Calu3 (cell line): ENCODE results near the gene CTNNBL1. TPM values are rescaled to one million over a fixed set of nuclear protein-coding genes. Genes with fewer than 3 reads are reported as not detected.

Experiments
- BruUV-seq: library from RNA; stranded (reverse); fragments of 400-500 nt; replicated peaks from 2 replicates; lab custom pipeline; 2021; lab: Mats Ljungman, UMichigan
- CTCF ChIA-PET: fragments of 300-600 bp; sonication (Branson Sonifier 250); formaldehyde crosslinking; loops from one replicate; lab custom pipeline; 2022; ENCODE audit warnings: antibody characterized with exemption; lab: Charles Lee
- DNase-seq: peaks from one replicate; pipeline ENCODE4 v3.0.0; 2022
- H3K27ac Mint-ChIP-seq: one replicate; pipeline ENCODE4 v1.8.0; 2022; ENCODE audit warnings: mixed read lengths; ENCODE audit not compliant: unreplicated experiment
- H3K27me3 Mint-ChIP-seq: one replicate; pipeline ENCODE4 v1.8.0; 2022; ENCODE audit warnings: mixed read lengths; ENCODE audit not compliant: unreplicated experiment
- H3K36me3 Mint-ChIP-seq: one replicate; pipeline ENCODE4 v1.8.0; 2022; ENCODE audit warnings: mild to moderate bottlenecking, moderate library complexity, mixed read lengths; ENCODE audit not compliant: insufficient read depth, unreplicated experiment
- H3K4me1 Mint-ChIP-seq: one replicate; pipeline ENCODE4 v1.8.0; 2022; ENCODE audit warnings: mild to moderate bottlenecking, low read depth, mixed read lengths; ENCODE audit not compliant: unreplicated experiment
- H3K4me3 Mint-ChIP-seq: one replicate; pipeline ENCODE4 v1.8.0; 2022; ENCODE audit warnings: mild to moderate bottlenecking, low read depth, moderate library complexity, mixed read lengths; ENCODE audit not compliant: unreplicated experiment
- H3K9me3 Mint-ChIP-seq: one replicate; pipeline ENCODE4 v1.8.0; 2022; ENCODE audit warnings: low read depth, mixed read lengths; ENCODE audit not compliant: unreplicated experiment
- intact Hi-C: fragments of 100-400 bp; cut with micrococcal nuclease; formaldehyde crosslinking; loops from one replicate; pipeline ENCODE4 v1.10.0; 2022; ENCODE audit not compliant: unreplicated experiment
- total RNA-seq: library from RNA; stranded (reverse); gene quantifications from 2 replicates; pipeline ENCODE4 v1.2.3, GENCODE V29; 2022
- TF ChIP-seq, protein P1 (sequence below): fragments of 200-600 bp; IDR thresholded peaks from one replicate; pipeline ENCODE4 v1.8.0; 2022; ENCODE audit warnings: antibody characterized with exemption; ENCODE audit not compliant: unreplicated experiment

CTNNBL1 gene
- total RNA-seq, 1 experiment from 2014 or later: 106 TPM

DNA sequence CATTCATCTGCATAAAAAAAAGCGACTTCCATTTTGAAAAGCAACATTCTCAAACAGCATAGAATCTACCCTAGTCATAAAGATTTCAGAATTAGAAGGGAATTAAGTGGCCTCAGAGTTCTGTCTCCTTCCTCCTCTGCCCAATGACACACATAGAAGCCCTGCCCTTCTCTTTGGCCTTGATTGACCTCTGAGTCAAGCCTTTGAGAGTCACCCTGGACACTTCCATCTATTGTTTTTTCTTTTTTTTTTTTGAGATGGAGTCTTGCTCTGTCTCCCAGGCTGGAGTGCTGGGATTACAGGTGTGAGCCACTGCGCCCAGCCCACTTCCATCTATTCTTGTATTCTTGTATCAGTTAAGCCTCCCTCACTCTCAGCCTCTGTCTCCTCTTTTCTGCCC is 44.8 kb upstream of the CTNNBL1 start:
- intact Hi-C loops: no loop called here
- Mint-ChIP-seq H3K4me1 (peaks cover 9% of the 10 kb centered on the region), H3K36me3 (no peaks in the 10 kb centered on the region), H3K27me3 (peaks cover 91% of the 10 kb centered on the region), H3K4me3 (no peak overlapping the region), H3K27ac (no peak overlapping the region), H3K9me3 (no peaks in the 10 kb centered on the region)
- TF ChIP-seq, protein P1, sequence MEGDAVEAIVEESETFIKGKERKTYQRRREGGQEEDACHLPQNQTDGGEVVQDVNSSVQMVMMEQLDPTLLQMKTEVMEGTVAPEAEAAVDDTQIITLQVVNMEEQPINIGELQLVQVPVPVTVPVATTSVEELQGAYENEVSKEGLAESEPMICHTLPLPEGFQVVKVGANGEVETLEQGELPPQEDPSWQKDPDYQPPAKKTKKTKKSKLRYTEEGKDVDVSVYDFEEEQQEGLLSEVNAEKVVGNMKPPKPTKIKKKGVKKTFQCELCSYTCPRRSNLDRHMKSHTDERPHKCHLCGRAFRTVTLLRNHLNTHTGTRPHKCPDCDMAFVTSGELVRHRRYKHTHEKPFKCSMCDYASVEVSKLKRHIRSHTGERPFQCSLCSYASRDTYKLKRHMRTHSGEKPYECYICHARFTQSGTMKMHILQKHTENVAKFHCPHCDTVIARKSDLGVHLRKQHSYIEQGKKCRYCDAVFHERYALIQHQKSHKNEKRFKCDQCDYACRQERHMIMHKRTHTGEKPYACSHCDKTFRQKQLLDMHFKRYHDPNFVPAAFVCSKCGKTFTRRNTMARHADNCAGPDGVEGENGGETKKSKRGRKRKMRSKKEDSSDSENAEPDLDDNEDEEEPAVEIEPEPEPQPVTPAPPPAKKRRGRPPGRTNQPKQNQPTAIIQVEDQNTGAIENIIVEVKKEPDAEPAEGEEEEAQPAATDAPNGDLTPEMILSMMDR: no peak
- DNase-seq: no peak
- BruUV-seq: no TSS peak
- CTCF ChIA-PET: no interaction called here

- Mint-ChIP-seq H3K4me1 (peaks cover 9% of the 10 kb centered on the region), H3K27ac (no peak overlapping the region), H3K9me3 (no peaks in the 10 kb centered on the region), H3K36me3 (no peaks in the 10 kb centered on the region), H3K27me3 (peaks cover 91% of the 10 kb centered on the region), H3K4me3 (no peak overlapping the region)
- CTCF ChIA-PET: interaction anchor here (0.7 kb wide), 2 partner anchors 55 to 343 kb away, joined by 3 to 5 read pairs; no protein-coding TSS in a partner anchor
- intact Hi-C loops: no loop called here
- BruUV-seq: no TSS peak
- no peak for DNase-seq
- TF ChIP-seq, protein P1: no peak
These were observed 44.0 kb upstream of the CTNNBL1 start for GRCh38 chr20:37649676-37650370.

- peaks cover 91% of the 10 kb centered on the region for H3K27me3 Mint-ChIP-seq
- no peak overlapping the region for H3K4me3 Mint-ChIP-seq
- no TSS peak for BruUV-seq
- no peak overlapping the region for H3K27ac Mint-ChIP-seq
- CTCF ChIA-PET: interaction anchor here (0.7 to 1.0 kb wide), 2 partner anchors 23 to 342 kb away, joined by 3 to 5 read pairs; no protein-coding TSS in a partner anchor
- H3K4me1 Mint-ChIP-seq: peaks cover 9% of the 10 kb centered on the region
- H3K36me3 Mint-ChIP-seq: no peaks in the 10 kb centered on the region
- intact Hi-C loops: no loop called here
- peaks cover 3% of the 10 kb centered on the region for H3K9me3 Mint-ChIP-seq
- TF ChIP-seq, protein P1: no peak
- DNase-seq: no peak
These were observed 43.2 kb upstream of the CTNNBL1 start for GRCh38 chr20:37650661-37651060.

- Mint-ChIP-seq H3K4me3 (no peak overlapping the region), H3K4me1 (peaks cover 9% of the 10 kb centered on the region), H3K36me3 (no peaks in the 10 kb centered on the region), H3K27me3 (peaks cover 95% of the 10 kb centered on the region), H3K9me3 (peaks cover 3% of the 10 kb centered on the region), H3K27ac (no peak overlapping the region)
- BruUV-seq: no TSS peak
- peak; percentile 77 for DNase-seq
- CTCF ChIA-PET: interaction anchor here (1.5 kb wide), 1 partner anchor 341 kb away, joined by 4 read pairs; no protein-coding TSS in a partner anchor
- intact Hi-C loops: loop anchor here (2.0 kb wide), 1 partner anchor 341 kb away; no protein-coding TSS in a partner anchor
- TF ChIP-seq, protein P1: peak; percentile 44
These were observed 41.9 kb upstream of the CTNNBL1 start for GRCh38 chr20:37651932-37652331.
